ENCODE data around the gene FAM174B.

GRCh38 chr15:92664178-92664900 lies 8.8 kb upstream of the FAM174B start:
- TF ChIP-seq CTCF (conservative IDR thresholded peaks at IDR 0.05 in 1 of 2, IDR thresholded peaks at IDR 0.05 in 1 of 2; ENCODE audit: extremely low read depth in 1 of 2, insufficient read depth in 1 of 2, low read depth in 1 of 2, low read length in 2 of 2): no peak
- no peak for TF ChIP-seq EZH2 (IDR thresholded peaks at IDR 0.05; ENCODE audit: borderline replicate concordance, low read length)
